HCT116 (cell line): ENCODE results near the gene SH2D1B. TPM values are rescaled to one million over a fixed set of nuclear protein-coding genes. Genes with fewer than 3 reads are reported as not detected.

Experiments
- ATF3 ChIP-seq: IDR thresholded peaks from 2 replicates; pipeline ENCODE4 v1.6.1; 2012
- CEBPB ChIP-seq: IDR thresholded peaks from 2 replicates; pipeline ENCODE4 v1.6.1; 2012; ENCODE audit warnings: low read depth
- FOSL1 ChIP-seq: IDR thresholded peaks from 2 replicates; pipeline ENCODE4 v1.6.1; 2012; ENCODE audit warnings: low read depth
- JUND ChIP-seq: IDR thresholded peaks from 2 replicates; pipeline ENCODE4 v1.6.1; 2012
- POLR2A ChIP-seq: IDR thresholded peaks from 2 replicates; pipeline ENCODE4 v1.7.0; 2011; ENCODE audit warnings: borderline replicate concordance; ENCODE audit not compliant: insufficient read depth, insufficient read length; ENCODE audit errors: extremely low read depth
- SRF ChIP-seq: IDR thresholded peaks from 2 replicates; pipeline ENCODE4 v1.6.1; 2012; ENCODE audit warnings: low read depth
- ZNF274 ChIP-seq: fragments of 200-500 bp; sonication (Bioruptor generic); IDR thresholded peaks from 2 replicates; pipeline ENCODE4 v1.6.1; 2014; ENCODE audit warnings: mild to moderate bottlenecking, low read depth, low read length, inconsistent platforms
- total RNA-seq: library from RNA; stranded (reverse); gene quantifications from one replicate; pipeline ENCODE4 v1.2.1, GENCODE V29; 2021; ENCODE audit not compliant: unreplicated experiment
- TF ChIP-seq, protein P1 (sequence below): IDR thresholded peaks from 2 replicates; pipeline ENCODE4 v1.6.1; 2012; ENCODE audit warnings: low read depth
- TF ChIP-seq, protein P2 (sequence below), 3 experiments: fragments of 200-600 bp in 1 of 3; sonication (generic) in 1 of 3; IDR thresholded peaks in 2 of 3; conservative IDR thresholded peaks in 1 of 3; 2 replicates each; pipeline ENCODE4 v1.5.1; 2012 to 2017; ENCODE audit warnings: low read depth in 2 of 3, low read length in 2 of 3, antibody characterized with exemption in 1 of 3, borderline replicate concordance in 1 of 3, control low read depth in 1 of 3, mild to moderate bottlenecking in 1 of 3, mixed read lengths in 1 of 3, mixed run types in 1 of 3, moderate library complexity in 1 of 3; ENCODE audit not compliant: insufficient read depth in 1 of 3

The SH2D1B gene
- total RNA-seq, 1 experiment from 2014 or later: 0.12 TPM

GRCh38 chr1:162373072-162373427 lies 38.9 kb downstream of the SH2D1B start (continued):
- TF ChIP-seq, protein P1, sequence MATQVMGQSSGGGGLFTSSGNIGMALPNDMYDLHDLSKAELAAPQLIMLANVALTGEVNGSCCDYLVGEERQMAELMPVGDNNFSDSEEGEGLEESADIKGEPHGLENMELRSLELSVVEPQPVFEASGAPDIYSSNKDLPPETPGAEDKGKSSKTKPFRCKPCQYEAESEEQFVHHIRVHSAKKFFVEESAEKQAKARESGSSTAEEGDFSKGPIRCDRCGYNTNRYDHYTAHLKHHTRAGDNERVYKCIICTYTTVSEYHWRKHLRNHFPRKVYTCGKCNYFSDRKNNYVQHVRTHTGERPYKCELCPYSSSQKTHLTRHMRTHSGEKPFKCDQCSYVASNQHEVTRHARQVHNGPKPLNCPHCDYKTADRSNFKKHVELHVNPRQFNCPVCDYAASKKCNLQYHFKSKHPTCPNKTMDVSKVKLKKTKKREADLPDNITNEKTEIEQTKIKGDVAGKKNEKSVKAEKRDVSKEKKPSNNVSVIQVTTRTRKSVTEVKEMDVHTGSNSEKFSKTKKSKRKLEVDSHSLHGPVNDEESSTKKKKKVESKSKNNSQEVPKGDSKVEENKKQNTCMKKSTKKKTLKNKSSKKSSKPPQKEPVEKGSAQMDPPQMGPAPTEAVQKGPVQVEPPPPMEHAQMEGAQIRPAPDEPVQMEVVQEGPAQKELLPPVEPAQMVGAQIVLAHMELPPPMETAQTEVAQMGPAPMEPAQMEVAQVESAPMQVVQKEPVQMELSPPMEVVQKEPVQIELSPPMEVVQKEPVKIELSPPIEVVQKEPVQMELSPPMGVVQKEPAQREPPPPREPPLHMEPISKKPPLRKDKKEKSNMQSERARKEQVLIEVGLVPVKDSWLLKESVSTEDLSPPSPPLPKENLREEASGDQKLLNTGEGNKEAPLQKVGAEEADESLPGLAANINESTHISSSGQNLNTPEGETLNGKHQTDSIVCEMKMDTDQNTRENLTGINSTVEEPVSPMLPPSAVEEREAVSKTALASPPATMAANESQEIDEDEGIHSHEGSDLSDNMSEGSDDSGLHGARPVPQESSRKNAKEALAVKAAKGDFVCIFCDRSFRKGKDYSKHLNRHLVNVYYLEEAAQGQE: no peak
- no peak for TF ChIP-seq ATF3
- no peak for TF ChIP-seq CEBPB
- no peak for TF ChIP-seq POLR2A
- no peak for TF ChIP-seq JUND
- TF ChIP-seq SRF: no peak
- no peak for TF ChIP-seq FOSL1
- no peak for TF ChIP-seq ZNF274
- TF ChIP-seq, protein P2, sequence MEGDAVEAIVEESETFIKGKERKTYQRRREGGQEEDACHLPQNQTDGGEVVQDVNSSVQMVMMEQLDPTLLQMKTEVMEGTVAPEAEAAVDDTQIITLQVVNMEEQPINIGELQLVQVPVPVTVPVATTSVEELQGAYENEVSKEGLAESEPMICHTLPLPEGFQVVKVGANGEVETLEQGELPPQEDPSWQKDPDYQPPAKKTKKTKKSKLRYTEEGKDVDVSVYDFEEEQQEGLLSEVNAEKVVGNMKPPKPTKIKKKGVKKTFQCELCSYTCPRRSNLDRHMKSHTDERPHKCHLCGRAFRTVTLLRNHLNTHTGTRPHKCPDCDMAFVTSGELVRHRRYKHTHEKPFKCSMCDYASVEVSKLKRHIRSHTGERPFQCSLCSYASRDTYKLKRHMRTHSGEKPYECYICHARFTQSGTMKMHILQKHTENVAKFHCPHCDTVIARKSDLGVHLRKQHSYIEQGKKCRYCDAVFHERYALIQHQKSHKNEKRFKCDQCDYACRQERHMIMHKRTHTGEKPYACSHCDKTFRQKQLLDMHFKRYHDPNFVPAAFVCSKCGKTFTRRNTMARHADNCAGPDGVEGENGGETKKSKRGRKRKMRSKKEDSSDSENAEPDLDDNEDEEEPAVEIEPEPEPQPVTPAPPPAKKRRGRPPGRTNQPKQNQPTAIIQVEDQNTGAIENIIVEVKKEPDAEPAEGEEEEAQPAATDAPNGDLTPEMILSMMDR (IDR thresholded peaks at IDR 0.05 in 2 of 3, conservative IDR thresholded peaks at IDR 0.05 in 1 of 3; ENCODE audit: borderline replicate concordance in 1 of 3, insufficient read depth in 1 of 3, low read depth in 2 of 3, low read length in 2 of 3): no peak
- TF ChIP-seq, all 23 proteins: peak for 0
